Activated T-cell treated with anti-CD3 and anti-CD28 coated beads, Interleukin-2, amount 50 U/mL, for 72 hours (primary cell): ENCODE measurements around the gene GPR143. TPM values are rescaled to one million over a fixed set of nuclear protein-coding genes. Genes with fewer than 3 reads are reported as not detected.

ENCODE experiments used
- ATAC-seq, 2 donors: fragments of 150-1000 bp; cut with Tn5 transposase; replicated peaks in 1 of 2; 2 replicates each; pipeline ENCODE4 v1.10.0; 2021; ENCODE audit warnings: moderate library complexity in 2 of 2, mild to moderate bottlenecking in 1 of 2
- DNase-seq, 2 donors: peaks; one replicate each; pipeline ENCODE4 v3.0.0; 2021 to 2022; ENCODE audit warnings: mixed read lengths in 1 of 2
- H3K27ac Mint-ChIP-seq: one replicate; pipeline ENCODE4 v1.8.0; 2022; ENCODE audit warnings: mild to moderate bottlenecking, moderate library complexity, mixed read lengths
- H3K27me3 Mint-ChIP-seq: one replicate; pipeline ENCODE4 v1.8.0; 2022; ENCODE audit warnings: low read depth, mixed read lengths
- H3K36me3 Mint-ChIP-seq, 2 donors: one replicate each; pipeline ENCODE4 v1.8.0; 2022; ENCODE audit warnings: mixed read lengths in 2 of 2, mild to moderate bottlenecking in 1 of 2; ENCODE audit not compliant: insufficient read depth in 2 of 2
- H3K4me1 Mint-ChIP-seq: one replicate; pipeline ENCODE4 v1.8.0; 2022; ENCODE audit warnings: low read depth, mixed read lengths
- H3K4me3 Mint-ChIP-seq, 2 donors: one replicate each; pipeline ENCODE4 v1.8.0; 2022; ENCODE audit warnings: mild to moderate bottlenecking in 2 of 2, mixed read lengths in 2 of 2, moderate library complexity in 2 of 2
- H3K9me3 Mint-ChIP-seq, 2 donors: one replicate each; pipeline ENCODE4 v1.8.0; 2022; ENCODE audit warnings: mixed read lengths in 2 of 2
- total RNA-seq, 2 donors: library from RNA; stranded (reverse); gene quantifications; one replicate each; pipeline ENCODE4 v1.2.3, GENCODE V29; 2022

Gene GPR143
- total RNA-seq, 2 donors from 2014 or later: not detected

DNA sequence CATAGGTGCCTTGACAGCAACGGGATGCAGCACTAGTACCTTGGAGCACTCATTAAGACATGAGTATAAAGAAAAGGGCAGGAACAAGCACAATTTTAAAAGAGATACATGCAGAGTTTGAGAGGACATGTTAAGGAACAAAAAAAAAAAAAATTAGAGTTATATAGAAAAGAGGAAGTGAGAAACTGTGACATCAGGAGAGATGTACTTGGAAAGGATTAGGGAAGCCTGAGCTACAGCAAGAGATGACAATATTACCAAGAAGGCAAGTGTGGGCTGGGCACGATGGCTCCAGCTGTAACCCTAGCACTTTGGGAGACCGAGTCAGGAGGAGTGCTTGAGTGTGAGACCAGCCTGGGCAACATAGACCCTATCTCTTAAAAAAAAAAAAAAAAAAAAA lies 37.4 kb downstream of the GPR143 start:
- no peaks in the 10 kb centered on the region for H3K4me1 Mint-ChIP-seq
- H3K27ac Mint-ChIP-seq: peak overlapping the region; percentile 10
- H3K4me3 Mint-ChIP-seq: no peak overlapping the region
- DNase-seq (no peak), ATAC-seq (no peak)
- H3K9me3 Mint-ChIP-seq: peaks cover 8 to 11% of the 10 kb centered on the region in 2 donors
- H3K36me3 Mint-ChIP-seq: peaks cover 7 to 13% of the 10 kb centered on the region in 2 donors
- H3K27me3 Mint-ChIP-seq: peaks cover 10% of the 10 kb centered on the region

DNA sequence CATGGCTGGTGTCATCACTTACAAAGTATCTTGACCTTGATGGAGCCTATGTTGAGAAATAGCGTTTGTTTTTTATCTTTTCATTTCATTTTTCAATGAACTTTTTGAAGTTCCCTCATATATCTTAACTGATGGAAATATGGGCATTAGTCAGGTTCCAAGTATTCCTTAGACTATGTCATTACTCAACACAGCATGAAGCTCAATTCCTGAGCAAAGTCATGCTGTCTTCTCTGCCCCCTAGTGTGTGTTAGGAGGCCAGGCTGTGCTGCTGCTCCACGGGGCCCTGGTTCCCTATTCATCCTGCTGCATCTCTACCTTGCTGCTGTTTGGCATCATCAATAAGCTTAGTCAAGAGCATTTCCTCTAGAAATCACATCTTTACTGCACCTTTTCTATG lies 40.9 kb downstream of the GPR143 start:
- Mint-ChIP-seq H3K4me1 (no peaks in the 10 kb centered on the region), H3K4me3 (no peak overlapping the region), H3K27me3 (peaks cover 14% of the 10 kb centered on the region), H3K36me3 (peaks cover 15 to 32% of the 10 kb centered on the region in 2 donors), H3K9me3 (peaks cover 12 to 20% of the 10 kb centered on the region in 2 donors), H3K27ac (no peak overlapping the region)
- ATAC-seq (no peak), DNase-seq (no peak)

DNA sequence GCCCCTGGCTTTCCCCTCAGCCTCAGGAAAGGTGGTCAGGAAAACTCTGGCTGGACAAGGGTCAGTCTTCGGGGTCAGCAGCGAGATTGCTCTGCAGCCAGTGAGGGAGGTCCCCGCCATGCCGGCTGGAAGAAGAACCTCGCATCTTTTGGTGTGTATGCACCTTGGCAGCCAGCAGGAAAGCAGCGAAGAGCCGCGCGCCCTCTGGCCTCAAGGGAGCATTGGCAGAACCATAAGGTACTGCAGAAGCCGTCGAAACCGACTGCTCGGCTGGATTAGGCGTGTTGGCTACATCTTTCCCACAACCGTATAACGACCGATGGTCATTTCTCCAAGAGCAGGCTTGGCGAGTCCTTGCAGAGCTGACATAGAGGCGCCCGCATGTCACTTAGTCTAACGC lies 48.3 kb downstream of the GPR143 start:
- Mint-ChIP-seq H3K36me3 (peaks cover 18 to 43% of the 10 kb centered on the region in 2 donors), H3K27ac (no peak overlapping the region), H3K9me3 (peaks cover 4 to 10% of the 10 kb centered on the region in 2 donors), H3K4me1 (no peaks in the 10 kb centered on the region), H3K4me3 (no peak overlapping the region), H3K27me3 (no peaks in the 10 kb centered on the region)
- no peak for DNase-seq
- ATAC-seq: no peak

DNA sequence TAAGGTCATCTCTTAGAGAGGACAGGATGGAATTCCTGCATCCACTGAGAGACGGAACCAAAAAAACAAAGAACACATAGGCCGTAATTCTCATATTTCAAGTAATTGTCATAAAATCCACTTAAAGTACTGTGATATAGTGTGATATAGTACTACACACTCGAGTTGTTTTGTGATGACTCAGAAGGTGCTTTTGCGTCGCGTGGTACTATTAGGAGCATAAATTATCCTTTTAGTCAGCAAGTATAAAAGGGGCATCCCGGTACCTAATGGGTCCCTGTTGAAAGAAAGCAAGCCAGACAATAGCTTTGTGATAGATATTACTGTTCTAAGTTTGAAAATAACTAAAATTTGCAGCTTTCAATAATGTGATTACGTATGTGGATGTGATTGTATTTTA lies 55.3 kb downstream of the GPR143 start:
- Mint-ChIP-seq H3K9me3 (no peaks in the 10 kb centered on the region), H3K36me3 (peaks cover 3 to 11% of the 10 kb centered on the region in 2 donors), H3K27me3 (no peaks in the 10 kb centered on the region), H3K27ac (no peak overlapping the region), H3K4me3 (no peak overlapping the region), H3K4me1 (peaks cover 7% of the 10 kb centered on the region)
- no peak for DNase-seq
- ATAC-seq: no peak

DNA sequence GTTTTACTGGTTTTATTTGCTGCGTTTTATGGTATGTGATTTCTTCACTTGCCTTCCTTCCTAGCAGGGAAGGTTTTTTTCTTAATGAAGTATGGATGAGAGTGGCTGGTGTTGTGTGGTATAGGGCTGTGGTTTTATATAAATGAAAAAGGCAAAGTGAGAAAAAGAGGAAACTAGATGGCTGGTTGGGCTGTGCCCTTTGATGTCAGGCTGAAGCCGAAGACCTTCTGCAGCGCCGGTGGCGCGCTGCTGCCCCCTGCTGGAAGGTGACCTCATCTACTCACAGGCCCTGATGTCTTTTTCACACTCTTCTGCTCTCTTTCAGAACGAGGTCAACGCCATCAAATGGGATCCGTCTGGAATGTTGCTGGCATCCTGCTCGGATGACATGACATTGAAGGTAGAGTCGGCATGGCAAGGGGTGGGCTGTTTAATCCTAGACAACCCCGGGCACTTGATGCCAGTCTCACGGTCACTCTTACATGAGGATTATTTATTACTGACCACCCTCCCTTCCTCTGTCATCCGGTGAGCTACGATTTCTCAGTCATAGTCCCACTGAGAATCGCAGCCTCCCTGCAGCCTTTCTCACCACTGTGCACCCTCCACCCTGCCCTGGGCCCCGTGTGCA lies 56.6 kb downstream of the GPR143 start:
- Mint-ChIP-seq H3K4me1 (peaks cover 7% of the 10 kb centered on the region), H3K4me3 (no peak overlapping the region), H3K9me3 (no peaks in the 10 kb centered on the region), H3K27ac (no peak overlapping the region), H3K27me3 (no peaks in the 10 kb centered on the region), H3K36me3 (peaks cover 4 to 9% of the 10 kb centered on the region in 2 donors)
- DNase-seq (peak; percentile 74 to 78), ATAC-seq (peak; percentile 78 to 83)

DNA sequence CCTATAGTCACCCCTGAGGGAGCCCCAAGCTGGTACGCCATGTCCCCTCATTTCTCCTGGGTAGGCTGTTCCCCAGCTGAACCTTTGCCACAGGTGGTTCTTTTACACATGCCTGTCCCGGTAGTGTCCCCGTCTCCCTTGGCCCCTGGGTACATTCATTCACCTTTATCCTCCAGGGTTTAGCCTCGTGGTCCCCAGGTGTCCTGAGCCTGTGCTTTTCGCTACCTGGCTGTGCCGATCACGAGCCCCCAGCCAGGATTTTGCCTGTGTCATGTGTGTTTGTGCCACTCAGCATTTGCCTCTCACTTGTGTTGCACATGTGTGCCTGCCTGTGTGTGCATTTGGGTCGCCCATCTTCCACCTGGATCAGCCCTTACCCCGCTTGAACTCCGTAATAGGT lies 57.6 kb downstream of the GPR143 start:
- H3K4me3 Mint-ChIP-seq: no peak overlapping the region
- H3K36me3 Mint-ChIP-seq: peaks cover 4 to 9% of the 10 kb centered on the region in 2 donors
- no peaks in the 10 kb centered on the region for H3K9me3 Mint-ChIP-seq
- DNase-seq (no peak), ATAC-seq (no peak)
- no peaks in the 10 kb centered on the region for H3K27me3 Mint-ChIP-seq
- peaks cover 7% of the 10 kb centered on the region for H3K4me1 Mint-ChIP-seq
- H3K27ac Mint-ChIP-seq: no peak overlapping the region

DNA sequence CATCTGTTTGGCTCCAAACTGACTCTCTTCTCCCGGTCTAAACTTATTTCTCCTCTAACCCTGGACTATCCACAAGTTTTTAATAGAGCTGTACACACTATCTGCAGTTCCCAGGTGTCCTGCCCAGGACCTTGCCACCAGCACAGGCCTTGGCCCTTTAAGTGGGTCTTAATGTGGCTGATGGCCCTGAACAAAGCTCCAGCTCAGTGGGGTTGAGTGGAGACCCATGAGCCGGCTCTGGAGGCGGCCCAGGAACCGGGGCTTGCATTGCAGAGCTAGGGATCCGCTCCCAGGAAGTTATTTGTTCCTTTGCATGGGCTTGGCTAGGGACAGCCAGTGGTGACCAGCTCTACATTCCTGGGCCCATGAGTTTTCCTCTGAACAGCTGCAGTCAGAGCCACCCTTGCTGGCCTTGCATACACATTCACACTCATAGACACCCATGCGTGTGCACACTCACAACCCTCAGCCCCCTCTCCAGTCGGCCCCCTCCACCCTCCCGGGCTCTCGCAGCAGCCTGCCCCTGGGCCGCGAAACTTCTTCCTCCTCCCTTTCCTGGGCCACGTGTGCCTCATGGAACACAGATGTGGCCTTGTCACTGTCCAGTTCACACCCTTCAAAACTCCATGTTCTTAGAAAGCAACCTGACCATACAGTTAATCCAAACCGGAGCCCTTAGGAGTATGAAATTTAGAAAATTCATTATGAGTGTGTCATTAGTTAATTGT lies 58.2 kb downstream of the GPR143 start:
- ATAC-seq (no peak), DNase-seq (no peak)
- Mint-ChIP-seq H3K4me3 (no peak overlapping the region), H3K4me1 (peaks cover 7% of the 10 kb centered on the region), H3K27ac (no peak overlapping the region), H3K36me3 (peaks cover 4 to 7% of the 10 kb centered on the region in 2 donors), H3K27me3 (no peaks in the 10 kb centered on the region), H3K9me3 (no peaks in the 10 kb centered on the region)

DNA sequence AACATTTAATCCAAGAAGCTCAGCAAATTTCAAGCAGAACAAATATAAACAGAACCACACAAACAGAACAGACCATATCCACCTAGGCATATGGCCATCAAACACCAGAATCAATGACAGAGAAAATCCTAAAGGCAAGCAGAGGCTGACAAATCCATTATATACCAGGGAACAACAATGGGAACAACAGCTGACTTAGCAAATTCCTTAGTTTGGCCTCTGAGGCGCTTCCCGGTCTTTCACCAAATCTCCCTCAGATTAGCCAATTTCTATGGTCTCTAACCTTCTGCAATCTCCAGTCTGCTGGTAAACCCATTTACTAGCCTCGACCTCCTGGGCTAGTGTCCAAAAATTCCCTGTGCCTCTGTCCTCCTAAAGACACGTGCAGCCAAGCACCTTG lies 59.2 kb downstream of the GPR143 start:
- no peak for ATAC-seq
- Mint-ChIP-seq H3K27ac (no peak overlapping the region), H3K36me3 (peaks cover 5 to 7% of the 10 kb centered on the region in 2 donors), H3K27me3 (no peaks in the 10 kb centered on the region), H3K4me1 (peaks cover 7% of the 10 kb centered on the region), H3K4me3 (no peak overlapping the region), H3K9me3 (no peaks in the 10 kb centered on the region)
- DNase-seq: no peak

DNA sequence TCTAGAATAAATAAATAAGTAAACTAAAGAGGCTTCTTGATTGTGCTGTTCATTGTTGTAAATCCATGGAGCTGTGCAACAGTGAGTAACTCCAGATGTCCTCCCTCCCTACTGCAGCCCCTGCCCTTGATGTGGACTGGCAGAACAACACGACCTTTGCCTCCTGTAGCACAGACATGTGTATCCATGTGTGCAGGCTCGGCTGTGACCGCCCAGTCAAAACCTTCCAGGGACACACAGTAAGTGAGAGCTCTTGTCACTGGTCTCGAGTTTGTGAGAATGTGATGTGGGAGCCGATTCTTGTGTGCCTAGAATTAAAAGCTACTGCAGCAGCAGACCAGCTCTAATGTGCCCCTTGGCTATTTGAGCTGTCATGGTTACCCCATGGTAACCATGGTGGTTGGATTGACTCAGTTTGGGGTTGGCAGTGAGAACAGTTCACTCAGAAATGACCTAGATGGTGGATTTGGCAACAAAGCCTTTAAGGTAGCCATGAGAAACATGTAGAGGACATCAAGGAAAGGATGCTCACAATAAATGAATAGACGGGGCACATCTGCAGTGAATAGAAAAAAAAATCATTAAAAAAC lies 60.7 kb downstream of the GPR143 start:
- no peak overlapping the region for H3K27ac Mint-ChIP-seq
- no peak for ATAC-seq
- no peak for DNase-seq
- H3K9me3 Mint-ChIP-seq: no peaks in the 10 kb centered on the region
- H3K4me1 Mint-ChIP-seq: peaks cover 7% of the 10 kb centered on the region
- H3K27me3 Mint-ChIP-seq: no peaks in the 10 kb centered on the region
- peaks cover 6 to 10% of the 10 kb centered on the region in 2 donors for H3K36me3 Mint-ChIP-seq
- no peak overlapping the region for H3K4me3 Mint-ChIP-seq

DNA sequence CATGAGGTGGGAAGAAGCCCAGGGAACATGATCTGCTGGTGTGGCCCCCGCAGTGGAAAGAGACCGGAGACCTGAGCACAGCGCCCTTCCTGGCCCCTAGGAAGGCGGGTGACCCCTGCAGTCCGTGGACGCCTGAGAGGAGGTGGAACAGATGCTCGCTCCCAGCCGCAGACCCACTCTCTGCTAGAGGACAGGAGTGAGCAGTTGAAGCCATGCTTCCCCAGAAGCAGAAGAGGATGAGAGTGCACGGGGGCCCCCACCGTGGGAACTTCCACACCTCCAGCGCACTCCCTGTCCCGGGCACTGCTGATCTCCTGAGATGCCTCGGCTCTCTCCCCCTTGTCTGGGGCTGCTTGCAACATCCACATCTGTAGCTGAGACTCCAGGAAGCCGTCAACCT lies 62.2 kb downstream of the GPR143 start:
- H3K36me3 Mint-ChIP-seq: peaks cover 6 to 9% of the 10 kb centered on the region in 2 donors
- no peak overlapping the region for H3K27ac Mint-ChIP-seq
- H3K4me1 Mint-ChIP-seq: no peaks in the 10 kb centered on the region
- ATAC-seq (no peak), DNase-seq (no peak)
- no peaks in the 10 kb centered on the region for H3K9me3 Mint-ChIP-seq
- no peaks in the 10 kb centered on the region for H3K27me3 Mint-ChIP-seq
- H3K4me3 Mint-ChIP-seq: no peak overlapping the region

DNA sequence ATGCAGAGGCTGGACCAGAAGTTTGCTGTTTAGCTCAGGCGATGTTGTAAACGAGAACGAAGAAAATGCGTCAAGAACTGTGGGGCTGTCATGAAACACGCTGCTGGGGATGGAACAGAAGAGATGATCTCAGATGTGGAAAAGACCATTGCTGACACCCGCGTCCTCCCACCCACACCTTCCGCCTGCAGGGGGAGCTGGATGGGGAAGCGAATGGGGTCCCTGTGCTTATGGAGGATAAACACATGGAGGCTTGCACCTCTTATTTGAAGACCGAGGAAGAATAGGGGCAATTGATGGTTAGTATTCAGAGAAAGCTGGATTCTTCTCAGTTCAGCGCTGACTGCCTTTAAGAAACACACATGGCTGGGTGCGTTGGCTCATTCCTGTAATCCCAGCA lies 63.9 kb downstream of the GPR143 start:
- Mint-ChIP-seq H3K27ac (no peak overlapping the region), H3K36me3 (peaks cover 6 to 9% of the 10 kb centered on the region in 2 donors), H3K4me1 (no peaks in the 10 kb centered on the region), H3K27me3 (no peaks in the 10 kb centered on the region), H3K9me3 (no peaks in the 10 kb centered on the region), H3K4me3 (no peak overlapping the region)
- DNase-seq (no peak), ATAC-seq (no peak)

DNA sequence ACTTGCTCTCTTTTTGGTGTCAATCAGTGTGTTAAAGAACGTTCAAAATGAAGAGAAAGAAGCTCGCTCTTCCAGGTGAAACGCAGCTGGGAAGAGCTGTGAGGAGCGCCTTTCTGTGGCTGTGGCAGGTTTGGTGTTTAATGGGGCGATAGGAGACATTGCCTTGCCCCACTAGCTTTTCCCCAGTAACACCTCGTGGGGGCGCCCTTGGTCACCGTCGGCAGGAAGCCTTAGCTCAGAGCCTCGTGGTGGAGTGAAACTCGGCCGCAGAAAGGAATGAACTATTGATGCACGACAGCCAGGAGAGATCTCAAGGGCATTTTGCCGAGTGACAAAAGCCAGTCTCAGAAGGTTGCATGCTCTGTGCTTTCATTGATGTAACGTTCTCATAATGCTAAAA lies 65.1 kb downstream of the GPR143 start:
- Mint-ChIP-seq H3K4me1 (no peaks in the 10 kb centered on the region), H3K9me3 (no peaks in the 10 kb centered on the region), H3K27me3 (no peaks in the 10 kb centered on the region), H3K27ac (no peak overlapping the region), H3K36me3 (peaks cover 6 to 9% of the 10 kb centered on the region in 2 donors), H3K4me3 (no peak overlapping the region)
- DNase-seq (no peak), ATAC-seq (no peak)

DNA sequence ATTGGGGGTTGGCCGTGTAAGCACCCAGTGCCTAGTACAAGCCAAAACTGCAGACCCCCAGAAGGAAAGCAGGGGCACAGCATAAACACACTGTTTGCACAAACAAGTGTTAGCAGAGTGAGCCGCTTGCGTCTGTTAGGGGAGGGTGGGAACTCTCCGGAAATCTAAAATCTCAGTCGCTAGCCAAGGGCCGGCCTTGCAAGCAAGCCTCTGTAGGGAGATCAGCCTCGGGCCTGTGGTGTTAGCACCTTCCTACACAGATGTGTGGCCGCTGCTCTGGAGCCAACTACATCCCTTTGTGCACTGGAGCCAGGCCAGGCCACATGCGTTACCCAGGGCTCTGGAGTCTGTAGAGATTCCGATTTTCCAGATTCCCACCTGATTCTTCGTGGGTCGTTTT lies 67.1 kb downstream of the GPR143 start:
- Mint-ChIP-seq H3K4me3 (no peak overlapping the region), H3K27ac (no peak overlapping the region), H3K4me1 (no peaks in the 10 kb centered on the region), H3K9me3 (no peaks in the 10 kb centered on the region), H3K27me3 (no peaks in the 10 kb centered on the region), H3K36me3 (peaks cover 4 to 12% of the 10 kb centered on the region in 2 donors)
- DNase-seq: no peak
- ATAC-seq: no peak
